Right atrium auricular region (tissue), 2 donors: Measurements from ENCODE around the gene SMTNL2. TPM values are rescaled to one million over a fixed set of nuclear protein-coding genes. Genes with fewer than 3 reads are reported as not detected.
"Not testable (repeated sequence)": the region's sequence is repeated elsewhere in the genome, so short reads cannot be mapped to it uniquely, and the experiment has no call there.

ENCODE experiments used
- DNase-seq: peaks from one replicate; pipeline ENCODE4 v3.0.0-alpha.2; 2019; ENCODE audit warnings: low spot score
- H3K27ac ChIP-seq, 2 donors: fragments of 200-600 bp; sonication (generic); 1 replicate in 1 of 2; 2 replicates in 1 of 2; pipeline ENCODE4 v1.5.1; 2016 to 2019
- H3K27me3 ChIP-seq, 2 donors: fragments of 200-600 bp; sonication (generic); one replicate each; pipeline versions ENCODE4 v1.5.1 to v1.6.0; 2017 to 2019
- H3K36me3 ChIP-seq: fragments of 200-600 bp; sonication (generic); one replicate; pipeline ENCODE4 v1.5.1; 2016
- H3K4me1 ChIP-seq, 2 donors: fragments of 200-600 bp; sonication (generic); one replicate each; pipeline versions ENCODE4 v1.5.1 to v1.6.0; 2017 to 2019
- H3K4me3 ChIP-seq, 2 donors: fragments of 200-600 bp; sonication (generic); 1 replicate in 1 of 2; 2 replicates in 1 of 2; pipeline ENCODE4 v1.5.1; 2017 to 2019; ENCODE audit warnings: mild to moderate bottlenecking in 1 of 2, moderate library complexity in 1 of 2
- H3K9me3 ChIP-seq, 2 donors: fragments of 200-600 bp; sonication (generic); one replicate each; pipeline ENCODE4 v1.5.1; 2019
- CTCF ChIP-seq, 2 donors: fragments of 200-600 bp; sonication (generic); IDR thresholded peaks; one replicate each; pipeline ENCODE4 v1.5.1; 2019; ENCODE audit warnings: antibody characterized with exemption in 2 of 2
- total RNA-seq, 2 donors: library from RNA; depleted of rRNA; stranded (reverse); fragments of >200 nt; gene quantifications; one replicate each; pipeline ENCODE4 v1.1.0, GENCODE V29; 2016

The SMTNL2 gene
- total RNA-seq, 2 donors from 2014 or later, result 21.1 to 41.6 TPM

- peaks cover 0 to 35% of the 10 kb centered on the region in 2 donors for H3K4me1 ChIP-seq
- no peak overlapping the region for H3K4me3 ChIP-seq
- H3K9me3 ChIP-seq, result no peaks in the 10 kb centered on the region
- H3K36me3 ChIP-seq, result no peaks in the 10 kb centered on the region
- peak overlapping the region in 1 of 2 donors; percentile 57 for H3K27ac ChIP-seq
- no peak for DNase-seq
- no peaks in the 10 kb centered on the region for H3K27me3 ChIP-seq
- no peak for TF ChIP-seq CTCF (IDR thresholded peaks at IDR 0.05)
Observed at GRCh38 chr17:4592240-4593005, 8.1 kb downstream of the SMTNL2 start.

DNA sequence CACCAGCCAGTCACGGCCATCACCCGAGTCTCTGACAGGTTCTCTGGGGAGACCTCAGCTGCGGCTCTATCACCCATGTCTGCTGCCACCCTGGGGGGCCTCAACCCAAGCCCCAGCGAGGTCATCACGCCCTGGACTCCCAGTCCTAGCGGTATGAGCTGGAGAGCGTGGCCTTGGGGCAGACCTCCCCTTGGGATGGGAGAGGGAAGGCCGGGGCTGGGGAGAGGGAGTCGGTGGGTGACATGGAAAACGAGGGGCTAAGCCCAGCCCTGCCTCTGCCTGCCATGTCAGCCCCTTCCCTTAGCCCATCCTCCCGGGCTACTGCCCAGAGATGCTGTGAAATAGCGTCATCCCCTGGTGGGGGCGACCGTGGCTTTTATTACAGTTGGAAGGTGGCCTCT, 8.7 kb downstream of the SMTNL2 start:
- peaks cover 0 to 34% of the 10 kb centered on the region in 2 donors for H3K4me1 ChIP-seq
- no peaks in the 10 kb centered on the region for H3K36me3 ChIP-seq
- no peak overlapping the region for H3K4me3 ChIP-seq
- no peaks in the 10 kb centered on the region for H3K9me3 ChIP-seq
- no peak for TF ChIP-seq CTCF (IDR thresholded peaks at IDR 0.05)
- no peaks in the 10 kb centered on the region for H3K27me3 ChIP-seq
- H3K27ac ChIP-seq, result no peak overlapping the region
- DNase-seq, result no peak

DNA sequence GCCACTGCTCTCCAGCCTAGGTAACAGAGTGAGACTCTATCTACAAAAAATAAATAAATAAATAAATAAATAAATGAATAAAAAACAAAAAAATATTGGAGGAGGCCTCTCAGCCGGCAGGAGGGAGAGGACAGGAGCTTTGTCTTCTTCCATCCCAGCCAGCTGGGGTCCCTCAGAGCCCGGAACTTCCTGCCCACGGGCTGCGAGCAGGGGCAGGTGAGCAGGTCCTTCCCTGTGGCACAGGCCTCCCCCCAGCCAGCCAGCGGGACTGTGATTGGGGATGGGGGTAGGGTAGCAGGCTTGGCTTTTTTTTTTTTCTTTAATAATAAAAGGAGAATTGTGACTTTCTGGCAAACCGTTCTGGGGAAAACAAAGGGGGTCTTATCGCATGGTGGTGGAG, 10.1 kb downstream of the SMTNL2 start:
- Histone ChIP-seq H3K36me3 (no peaks in the 10 kb centered on the region), H3K27ac (no peak overlapping the region), H3K4me1 (peaks cover 0 to 34% of the 10 kb centered on the region in 2 donors), H3K4me3 (no peak overlapping the region), H3K9me3 (no peaks in the 10 kb centered on the region), H3K27me3 (no peaks in the 10 kb centered on the region)
- DNase-seq, result no peak
- TF ChIP-seq CTCF (IDR thresholded peaks at IDR 0.05), result no peak

DNA sequence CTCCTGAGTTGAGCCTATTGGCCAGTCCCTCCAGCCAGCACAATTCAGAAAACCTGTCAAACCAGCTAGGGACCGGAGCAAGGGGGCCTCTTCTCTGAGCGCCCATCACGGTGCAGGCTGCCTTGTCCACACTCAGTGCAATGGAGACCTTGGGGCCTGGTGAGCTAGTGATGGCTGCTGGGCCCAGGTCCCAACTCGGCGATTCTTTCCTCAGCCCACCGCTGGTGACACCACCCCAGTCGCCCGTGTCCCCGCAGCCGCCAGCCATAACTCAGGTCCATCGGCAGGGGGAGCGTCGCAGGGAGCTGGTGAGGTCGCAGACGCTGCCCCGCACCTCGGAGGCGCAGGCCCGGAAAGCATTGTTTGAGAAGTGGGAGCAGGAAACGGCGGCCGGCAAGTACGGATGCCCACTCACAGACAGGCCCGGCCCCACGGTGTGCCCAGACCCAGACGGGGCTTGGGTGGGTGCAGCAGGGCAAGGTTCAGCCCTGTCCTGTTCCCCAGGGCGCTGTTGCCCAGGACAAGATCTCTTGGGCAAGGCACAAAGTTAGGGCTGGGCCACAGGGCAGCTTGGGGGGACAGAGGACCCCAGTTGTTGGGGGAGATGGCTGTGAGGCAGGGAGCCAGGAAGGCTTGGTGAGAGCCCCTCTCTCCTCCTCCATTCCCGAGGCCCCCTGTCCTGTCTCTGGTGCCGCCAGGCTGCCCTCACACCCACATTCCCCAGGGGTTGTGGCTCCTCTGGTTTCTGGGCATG, 10.8 kb downstream of the SMTNL2 start:
- Histone ChIP-seq H3K4me3 (no peak overlapping the region), H3K4me1 (peaks cover 0 to 41% of the 10 kb centered on the region in 2 donors), H3K27me3 (no peaks in the 10 kb centered on the region), H3K9me3 (no peaks in the 10 kb centered on the region), H3K27ac (no peak overlapping the region), H3K36me3 (no peaks in the 10 kb centered on the region)
- TF ChIP-seq CTCF (IDR thresholded peaks at IDR 0.05), result peak in 1 of 2 donors; percentile 45
- no peak for DNase-seq

- not testable (repeated sequence) for H3K4me3 ChIP-seq, H3K9me3 ChIP-seq, H3K36me3 ChIP-seq, DNase-seq, H3K27ac ChIP-seq, H3K27me3 ChIP-seq
- peaks cover 0 to 44% of the 10 kb centered on the region in 2 donors for H3K4me1 ChIP-seq
Observed at GRCh38 chr17:4595685-4596342, 11.5 kb downstream of the SMTNL2 start.
